Retinal pigment epithelial cell (primary cell): ENCODE measurements around the gene TBCC.
"Not testable (repeated sequence)": the region's sequence is repeated elsewhere in the genome, so short reads cannot be mapped to it uniquely, and the experiment has no call there.

Experiments used
- DNase-seq: peaks from one replicate; pipeline ENCODE4 v3.0.0-alpha.2; 2010; ENCODE audit warnings: low read depth
- H3K4me3 ChIP-seq: 2 replicates; pipeline ENCODE4 v1.5.1; 2011; ENCODE audit warnings: mild to moderate bottlenecking, low read length, control low read depth, moderate library complexity
- CTCF ChIP-seq: conservative IDR thresholded peaks from 2 replicates; pipeline ENCODE4 v1.5.1; 2011; ENCODE audit warnings: low read depth, low read length, control low read depth, inconsistent platforms

The TBCC gene

GRCh38 chr6:42746463-42747391, 824 bp upstream of the TBCC start:
- peak overlapping the region; percentile 88 for H3K4me3 ChIP-seq
- no peak for TF ChIP-seq CTCF

GRCh38 chr6:42745083-42745639, 742 bp downstream of the TBCC start:
- no peak for DNase-seq
- TF ChIP-seq CTCF, result no peak
- peak overlapping the region; percentile 99 for H3K4me3 ChIP-seq

More at GRCh38 chr6:42746463-42747391, 824 bp upstream of the TBCC start:
- peak; percentile 46 for DNase-seq

GRCh38 chr6:42744351-42744893, 1.5 kb downstream of the TBCC start:
- no peak for TF ChIP-seq CTCF
- H3K4me3 ChIP-seq, result peak overlapping the region; percentile 99
- no peak for DNase-seq

GRCh38 chr6:42742116-42742894, 3.6 kb downstream of the TBCC start:
- no peak for TF ChIP-seq CTCF
- no peak for DNase-seq
- H3K4me3 ChIP-seq, result no peak overlapping the region

GRCh38 chr6:42740725-42741124, 5.2 kb downstream of the TBCC start:
- no peak overlapping the region for H3K4me3 ChIP-seq
- no peak for DNase-seq
- no peak for TF ChIP-seq CTCF

- no peak for DNase-seq
Measured at GRCh38 chr6:42735976-42736375, 9.9 kb downstream of the TBCC start.

GRCh38 chr6:42733867-42734481, 11.9 kb downstream of the TBCC start:
- DNase-seq, H3K4me3 ChIP-seq: not testable (repeated sequence)

More at GRCh38 chr6:42735976-42736375, 9.9 kb downstream of the TBCC start:
- no peak overlapping the region for H3K4me3 ChIP-seq
- no peak for TF ChIP-seq CTCF
